HFF-Myc (cell line): ENCODE measurements around the gene DDIT4.
"Not testable (repeated sequence)": the region's sequence is repeated elsewhere in the genome, so short reads cannot be mapped to it uniquely, and the experiment has no call there.

Experiments used
- DNase-seq: peaks from one replicate; pipeline ENCODE4 v3.0.0-alpha.2; 2011; ENCODE audit warnings: low read depth; ENCODE audit errors: extremely low read depth
- H3K4me3 ChIP-seq: replicated peaks from 2 replicates; pipeline ENCODE4 v1.5.1; 2011; ENCODE audit warnings: low read depth, mild to moderate bottlenecking, control low read depth, low read length
- TF ChIP-seq, protein P1 (sequence below): IDR thresholded peaks from 2 replicates; pipeline ENCODE4 v1.5.1; 2012; ENCODE audit warnings: mild to moderate bottlenecking, low read depth, low read length, control low read depth; ENCODE audit errors: missing control alignments

DDIT4 gene

DNA sequence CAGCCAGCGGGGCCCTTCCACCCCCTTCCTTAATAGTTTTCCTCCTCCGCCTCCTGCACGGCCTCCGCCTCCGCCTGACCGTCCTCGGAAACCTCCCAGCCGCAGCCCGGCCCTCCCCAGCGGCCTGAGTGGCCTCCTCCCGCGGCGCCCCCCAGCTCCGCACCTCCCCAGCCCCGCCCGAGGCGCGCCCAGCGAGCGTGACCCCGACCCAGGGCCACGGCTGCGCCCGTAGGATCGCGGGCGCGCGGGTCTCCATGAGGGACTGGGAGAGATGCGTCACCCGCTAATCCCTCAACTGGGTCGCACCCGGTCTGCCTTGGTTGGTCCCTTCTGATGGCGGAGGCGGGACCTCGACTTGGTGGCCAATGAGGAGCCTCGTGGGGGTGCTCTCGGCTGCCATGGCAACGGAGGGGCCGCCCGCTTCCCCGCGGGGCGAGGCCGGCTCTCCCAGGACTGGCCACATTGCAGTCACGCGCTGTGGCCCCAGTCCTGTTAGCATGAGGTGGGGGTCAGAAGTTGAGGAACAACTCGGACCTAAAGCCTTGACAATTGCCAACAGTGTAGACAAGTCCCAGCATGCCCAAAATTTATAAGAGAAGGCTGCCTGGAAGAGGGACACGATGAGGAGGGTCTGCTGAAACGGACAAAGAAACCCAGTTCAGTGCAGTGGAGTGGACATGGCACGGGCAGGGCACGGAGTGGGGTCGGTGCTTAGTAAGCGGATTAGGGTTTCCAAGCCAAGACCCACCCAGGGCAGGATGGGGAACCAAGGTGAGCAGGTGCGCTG, 24.3 kb downstream of the DDIT4 start:
- peak overlapping the region; percentile 52 for H3K4me3 ChIP-seq
- TF ChIP-seq, protein P1, sequence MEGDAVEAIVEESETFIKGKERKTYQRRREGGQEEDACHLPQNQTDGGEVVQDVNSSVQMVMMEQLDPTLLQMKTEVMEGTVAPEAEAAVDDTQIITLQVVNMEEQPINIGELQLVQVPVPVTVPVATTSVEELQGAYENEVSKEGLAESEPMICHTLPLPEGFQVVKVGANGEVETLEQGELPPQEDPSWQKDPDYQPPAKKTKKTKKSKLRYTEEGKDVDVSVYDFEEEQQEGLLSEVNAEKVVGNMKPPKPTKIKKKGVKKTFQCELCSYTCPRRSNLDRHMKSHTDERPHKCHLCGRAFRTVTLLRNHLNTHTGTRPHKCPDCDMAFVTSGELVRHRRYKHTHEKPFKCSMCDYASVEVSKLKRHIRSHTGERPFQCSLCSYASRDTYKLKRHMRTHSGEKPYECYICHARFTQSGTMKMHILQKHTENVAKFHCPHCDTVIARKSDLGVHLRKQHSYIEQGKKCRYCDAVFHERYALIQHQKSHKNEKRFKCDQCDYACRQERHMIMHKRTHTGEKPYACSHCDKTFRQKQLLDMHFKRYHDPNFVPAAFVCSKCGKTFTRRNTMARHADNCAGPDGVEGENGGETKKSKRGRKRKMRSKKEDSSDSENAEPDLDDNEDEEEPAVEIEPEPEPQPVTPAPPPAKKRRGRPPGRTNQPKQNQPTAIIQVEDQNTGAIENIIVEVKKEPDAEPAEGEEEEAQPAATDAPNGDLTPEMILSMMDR = no peak
- peak; percentile 97 for DNase-seq

DNA sequence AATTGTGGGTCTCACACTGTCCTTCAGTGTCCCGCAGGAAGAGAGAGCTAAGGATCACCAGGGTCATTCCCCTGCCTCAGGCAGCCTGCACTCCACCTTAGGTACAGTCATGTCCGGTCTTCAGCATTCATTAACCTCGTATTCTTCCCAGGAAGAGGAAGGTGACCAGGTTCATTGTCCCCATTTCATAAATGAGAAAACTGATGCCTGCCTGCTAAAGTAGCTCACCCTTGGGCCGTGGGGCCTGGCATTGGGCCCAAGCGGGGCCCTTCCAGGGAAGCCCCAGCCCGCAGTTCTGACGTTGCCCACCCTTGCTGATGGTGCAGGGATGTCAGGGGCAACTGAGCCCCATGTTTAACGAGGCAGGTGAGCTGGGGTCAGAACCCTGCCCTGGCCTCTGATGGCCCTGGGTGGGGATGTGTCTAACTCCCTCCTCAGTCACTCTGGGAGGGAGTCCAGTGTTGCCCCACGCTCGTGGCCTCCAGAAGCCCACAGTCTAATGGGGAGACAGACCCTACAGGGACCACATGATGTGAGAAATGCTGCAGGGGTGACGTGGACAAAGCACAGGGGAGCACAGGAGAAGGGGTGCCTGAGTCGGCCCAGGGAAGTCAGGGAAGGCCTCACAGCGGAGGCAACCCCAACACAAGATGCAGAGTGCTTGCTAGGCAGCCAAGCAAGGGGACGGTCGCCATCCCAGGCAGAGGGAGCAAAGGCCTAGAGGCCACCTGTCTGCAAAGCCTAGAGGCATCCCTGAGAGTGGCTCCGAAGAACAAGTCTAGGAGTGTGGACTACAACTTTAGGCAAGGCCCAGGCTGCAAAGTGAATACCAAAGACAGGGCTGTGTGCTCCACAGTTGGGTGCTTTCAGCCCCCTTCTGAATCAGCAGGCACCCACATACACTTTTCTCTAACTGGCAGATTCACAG, 25.1 kb downstream of the DDIT4 start:
- no peak for DNase-seq
- H3K4me3 ChIP-seq = no peak overlapping the region
- TF ChIP-seq, protein P1 = no peak

DNA sequence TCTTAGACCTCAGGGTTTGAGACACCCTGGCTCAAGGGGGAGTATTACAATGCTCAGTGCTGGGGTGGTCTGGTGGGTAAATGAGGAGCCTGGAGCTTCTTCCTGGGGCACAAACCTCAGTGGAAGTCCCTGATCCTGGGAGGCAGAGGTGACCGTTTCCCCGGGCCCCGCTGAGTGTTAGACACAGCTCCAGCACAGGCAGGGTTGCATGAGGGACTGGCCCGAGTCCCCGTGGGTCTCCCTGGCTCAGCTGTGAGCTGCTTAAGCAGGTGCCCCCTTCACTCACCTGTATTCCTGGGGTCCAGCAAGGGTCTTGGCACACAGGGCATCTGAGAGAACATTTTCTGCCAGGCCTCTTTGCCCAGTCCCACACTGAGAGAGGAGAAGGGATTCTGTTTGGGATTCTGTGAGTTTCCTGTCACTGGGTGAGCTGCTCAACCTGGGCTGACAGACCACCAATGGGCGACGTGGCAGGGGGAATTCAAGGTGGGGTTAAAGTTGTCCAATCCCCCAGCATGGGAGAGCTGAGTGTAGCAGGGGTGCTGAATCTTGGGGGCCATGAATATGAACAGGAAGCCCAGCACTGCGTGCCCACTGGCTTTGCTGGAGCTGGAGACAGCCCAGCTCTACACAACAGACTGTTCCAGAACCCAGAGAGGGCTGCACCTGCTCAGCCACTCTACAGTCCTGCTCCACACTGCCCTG, 29.9 kb downstream of the DDIT4 start:
- no peak overlapping the region for H3K4me3 ChIP-seq
- TF ChIP-seq, protein P1 = no peak
- DNase-seq = no peak

DNA sequence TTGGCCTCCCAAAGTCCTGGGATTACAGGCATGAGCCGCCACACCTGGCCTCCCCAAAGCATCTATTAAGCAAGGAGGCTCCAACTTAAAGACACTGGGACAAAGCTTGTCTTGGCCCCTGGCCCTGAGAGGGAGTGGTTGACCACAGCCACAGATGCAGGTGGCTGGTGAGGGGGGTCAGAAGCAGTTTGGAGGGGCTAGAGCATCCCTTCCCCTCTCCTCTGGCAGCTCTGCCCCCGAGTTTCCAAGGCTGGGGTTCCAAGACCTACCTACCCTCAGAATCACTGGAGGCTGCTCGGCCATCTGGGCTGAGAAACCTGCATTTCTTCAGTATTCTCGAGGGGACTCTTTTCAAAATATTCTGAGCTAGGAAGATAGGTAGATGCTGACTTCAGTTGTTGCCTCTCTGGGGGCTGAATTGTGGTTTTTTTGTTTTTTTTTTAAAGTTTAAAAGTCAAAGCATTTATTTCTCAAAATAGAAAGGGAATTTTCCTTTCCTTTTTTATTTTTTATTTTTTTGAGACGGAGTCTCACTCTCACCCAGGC, 32.6 kb downstream of the DDIT4 start:
- DNase-seq = no peak
- H3K4me3 ChIP-seq = no peak overlapping the region
- TF ChIP-seq, protein P1 = no peak

DNA sequence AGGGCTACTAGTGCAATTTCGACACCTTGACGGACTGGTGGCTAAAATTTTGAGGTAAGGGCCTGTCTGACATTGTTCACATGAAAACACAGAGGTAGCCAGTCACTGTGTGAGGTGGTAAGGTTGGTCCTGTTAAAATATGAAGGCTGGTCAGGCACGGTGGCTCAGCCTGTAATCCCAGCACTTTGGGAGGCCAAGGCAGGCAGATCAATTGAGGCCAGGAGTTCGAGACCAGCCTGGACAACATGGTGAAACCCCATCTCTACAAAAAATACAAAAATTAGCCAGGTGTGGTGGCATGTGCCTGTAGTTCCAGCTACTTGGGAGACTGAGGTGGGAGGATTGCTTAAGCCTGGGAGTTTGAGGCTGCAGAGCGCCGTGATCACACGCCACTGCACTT, 34.0 kb downstream of the DDIT4 start:
- DNase-seq = not testable (repeated sequence)

DNA sequence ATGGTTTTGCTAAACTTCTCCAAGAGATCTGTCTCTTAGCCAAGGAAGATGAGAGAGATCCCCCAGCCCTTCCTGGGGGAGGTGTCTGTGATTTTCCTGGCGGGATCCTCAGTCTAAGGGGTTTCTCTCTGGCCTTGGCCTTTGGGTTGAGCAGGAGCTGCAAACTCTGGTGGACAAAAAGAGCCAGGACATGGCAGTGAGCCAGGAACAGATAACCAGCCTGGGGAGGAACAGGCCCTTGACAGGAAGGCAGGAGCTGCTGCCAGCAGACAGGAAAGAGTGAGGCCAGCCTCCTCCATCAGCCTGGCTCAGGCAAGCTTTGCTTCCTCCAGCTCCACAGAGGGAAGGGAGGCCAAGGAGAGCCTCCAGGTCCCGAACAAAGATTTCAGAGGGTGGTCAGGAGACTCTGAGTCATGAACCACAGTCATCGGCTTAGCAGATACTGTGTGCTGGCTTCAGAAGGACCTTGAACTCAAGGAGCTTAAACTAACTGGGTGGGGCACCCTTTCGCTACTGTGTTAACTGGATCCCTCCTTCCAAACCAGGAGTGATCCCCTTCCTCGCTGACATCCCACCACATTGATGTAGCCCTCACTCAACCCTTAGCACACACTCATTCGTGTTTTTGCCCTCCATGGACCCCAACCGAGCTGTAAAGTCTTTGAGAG, 34.7 kb downstream of the DDIT4 start:
- TF ChIP-seq, protein P1 = no peak
- DNase-seq = peak; percentile 38
- H3K4me3 ChIP-seq = no peak overlapping the region

More for the DNA sequence above, 34.0 kb downstream of the DDIT4 start:
- H3K4me3 ChIP-seq = not testable (repeated sequence)
